ENCODE data around the gene AMHR2. TPM values are rescaled to one million over a fixed set of nuclear protein-coding genes. Genes with fewer than 3 reads are reported as not detected.

Gene AMHR2
- total RNA-seq, 3 donors from 2014 or later, result 0.15 TPM; not detected in 2

DNA sequence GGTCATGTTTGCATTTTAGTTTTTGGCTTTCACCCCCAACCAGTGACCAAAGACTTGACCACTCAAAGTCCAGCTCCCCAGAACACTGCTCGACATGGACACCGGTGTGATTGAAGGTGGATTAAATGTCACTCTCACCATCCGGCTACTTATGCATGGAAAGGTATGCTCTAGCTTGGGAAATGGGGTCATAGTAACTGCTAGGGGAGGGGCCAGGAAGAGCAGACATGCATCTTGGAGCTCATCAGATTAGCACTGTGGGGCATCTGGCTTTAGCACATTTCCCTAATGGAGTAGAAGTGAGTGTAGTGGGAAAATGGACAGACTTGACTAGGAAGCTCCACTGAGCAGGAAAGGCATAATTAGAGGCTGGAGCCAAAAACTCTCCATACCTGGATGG is 31.1 kb downstream of the AMHR2 start:
- intact Hi-C loops (cut with DNase I; ENCODE audit: low total_unique reads), result no loop called here
- DNase-seq (ENCODE audit: low spot score in 2 of 2), result no peak
- H3K4me3 ChIP-seq, result peak overlapping the region in 1 of 3 donors; percentile 93
- H3K36me3 ChIP-seq, result no peaks in the 10 kb centered on the region
- H3K27ac ChIP-seq, result no peak overlapping the region
- H3K27me3 ChIP-seq, result no peaks in the 10 kb centered on the region
- H3K9me3 ChIP-seq, result no peaks in the 10 kb centered on the region
- peaks cover 0 to 12% of the 10 kb centered on the region in 2 donors for H3K4me1 ChIP-seq
- TF ChIP-seq POLR2A (IDR thresholded peaks at IDR 0.05), result no peak
- TF ChIP-seq, protein P1, sequence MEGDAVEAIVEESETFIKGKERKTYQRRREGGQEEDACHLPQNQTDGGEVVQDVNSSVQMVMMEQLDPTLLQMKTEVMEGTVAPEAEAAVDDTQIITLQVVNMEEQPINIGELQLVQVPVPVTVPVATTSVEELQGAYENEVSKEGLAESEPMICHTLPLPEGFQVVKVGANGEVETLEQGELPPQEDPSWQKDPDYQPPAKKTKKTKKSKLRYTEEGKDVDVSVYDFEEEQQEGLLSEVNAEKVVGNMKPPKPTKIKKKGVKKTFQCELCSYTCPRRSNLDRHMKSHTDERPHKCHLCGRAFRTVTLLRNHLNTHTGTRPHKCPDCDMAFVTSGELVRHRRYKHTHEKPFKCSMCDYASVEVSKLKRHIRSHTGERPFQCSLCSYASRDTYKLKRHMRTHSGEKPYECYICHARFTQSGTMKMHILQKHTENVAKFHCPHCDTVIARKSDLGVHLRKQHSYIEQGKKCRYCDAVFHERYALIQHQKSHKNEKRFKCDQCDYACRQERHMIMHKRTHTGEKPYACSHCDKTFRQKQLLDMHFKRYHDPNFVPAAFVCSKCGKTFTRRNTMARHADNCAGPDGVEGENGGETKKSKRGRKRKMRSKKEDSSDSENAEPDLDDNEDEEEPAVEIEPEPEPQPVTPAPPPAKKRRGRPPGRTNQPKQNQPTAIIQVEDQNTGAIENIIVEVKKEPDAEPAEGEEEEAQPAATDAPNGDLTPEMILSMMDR (IDR thresholded peaks at IDR 0.05), result no peak
- TF ChIP-seq POLR2AphosphoS5 (IDR thresholded peaks at IDR 0.05), result no peak

DNA sequence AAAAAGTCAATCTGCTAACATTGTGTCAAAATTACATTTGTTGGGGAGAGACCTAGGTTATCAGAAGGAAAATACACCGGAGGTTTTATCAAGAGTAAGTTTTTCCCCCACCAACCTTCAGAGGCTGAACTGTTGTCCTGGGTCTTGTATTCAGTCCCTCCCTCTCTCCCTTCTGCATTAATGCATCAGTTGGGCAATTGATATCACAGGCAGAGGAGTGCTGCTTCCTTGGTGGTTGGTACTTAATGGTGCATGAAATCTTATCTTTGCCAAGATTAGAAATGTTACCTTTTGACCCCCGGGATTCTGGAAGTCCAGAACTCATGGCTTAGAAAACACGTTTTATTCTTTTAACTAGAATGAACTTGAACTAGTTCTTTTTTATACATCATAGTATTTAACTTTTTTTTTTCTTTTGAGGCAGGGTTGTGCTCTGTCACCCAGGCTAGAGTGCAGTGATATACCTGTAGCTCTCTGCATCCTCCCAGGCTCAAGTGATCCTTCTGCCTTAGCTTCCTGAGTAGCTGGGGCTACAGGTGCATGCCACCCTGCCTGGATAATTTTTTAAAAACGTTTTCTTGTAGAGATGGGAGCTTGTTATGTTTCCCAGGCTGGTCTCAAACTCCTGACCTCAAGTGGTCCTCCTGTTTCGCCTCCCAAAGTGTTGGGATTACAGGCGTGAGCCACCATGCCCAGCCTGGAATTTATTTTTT is 33.2 kb downstream of the AMHR2 start:
- Histone ChIP-seq H3K27ac (no peak overlapping the region), H3K4me1 (peaks cover 0 to 12% of the 10 kb centered on the region in 2 donors), H3K4me3 (no peak overlapping the region), H3K9me3 (no peaks in the 10 kb centered on the region), H3K36me3 (peaks cover 14% of the 10 kb centered on the region), H3K27me3 (no peaks in the 10 kb centered on the region)
- TF ChIP-seq, protein P1 (IDR thresholded peaks at IDR 0.05), result no peak
- DNase-seq (ENCODE audit: low spot score in 2 of 2), result no peak
- intact Hi-C loops (cut with DNase I; ENCODE audit: low total_unique reads), result no loop called here

DNA sequence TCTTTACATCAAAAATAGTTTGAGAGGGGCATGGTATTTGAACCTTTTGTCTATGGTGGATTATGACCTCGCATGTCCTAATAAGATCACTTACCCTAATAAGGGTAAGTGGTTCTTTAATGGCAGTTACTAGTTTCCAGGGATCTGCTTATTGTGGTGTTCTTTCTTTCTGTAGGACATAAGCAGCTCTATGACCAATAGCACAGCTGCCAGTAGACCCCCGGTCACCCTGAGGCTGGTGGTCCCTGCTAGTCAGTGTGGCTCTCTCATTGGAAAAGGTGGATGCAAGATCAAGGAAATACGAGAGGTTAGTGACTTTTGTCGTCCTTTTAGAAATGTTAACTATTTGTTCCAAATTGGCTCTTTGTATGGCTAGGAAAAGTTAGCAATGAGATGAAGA is 35.4 kb downstream of the AMHR2 start:
- Histone ChIP-seq H3K9me3 (no peaks in the 10 kb centered on the region), H3K27ac (no peak overlapping the region), H3K36me3 (peaks cover 23% of the 10 kb centered on the region), H3K27me3 (no peaks in the 10 kb centered on the region), H3K4me3 (no peak overlapping the region), H3K4me1 (peaks cover 0 to 1% of the 10 kb centered on the region in 2 donors)
- DNase-seq (ENCODE audit: low spot score in 2 of 2), result no peak
- TF ChIP-seq, protein P1 (IDR thresholded peaks at IDR 0.05), result no peak
- TF ChIP-seq POLR2A (IDR thresholded peaks at IDR 0.05), result no peak
- no peak for TF ChIP-seq POLR2AphosphoS5 (IDR thresholded peaks at IDR 0.05)
- intact Hi-C loops (cut with DNase I; ENCODE audit: low total_unique reads), result no loop called here

DNA sequence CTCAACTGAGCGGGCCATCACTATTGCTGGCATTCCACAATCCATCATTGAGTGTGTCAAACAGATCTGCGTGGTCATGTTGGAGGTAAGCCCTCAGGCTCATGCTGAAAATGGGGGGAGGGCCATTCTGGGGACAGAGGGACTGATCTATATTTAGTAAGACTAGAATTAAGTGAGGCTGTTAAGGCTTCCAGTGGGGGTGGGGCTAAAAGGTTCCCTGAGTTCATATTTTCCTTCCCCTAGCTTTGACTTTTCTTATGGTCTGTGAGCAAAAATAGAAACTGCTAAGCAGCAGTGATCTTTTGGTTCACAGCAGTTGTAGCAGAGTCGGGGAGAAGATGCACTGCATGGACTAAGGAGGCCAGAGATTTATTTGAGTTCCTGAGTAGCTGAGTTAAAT is 37.4 kb downstream of the AMHR2 start:
- intact Hi-C loops (cut with DNase I; ENCODE audit: low total_unique reads), result no loop called here
- Histone ChIP-seq H3K9me3 (no peaks in the 10 kb centered on the region), H3K27ac (peak overlapping the region; percentile 8), H3K36me3 (peaks cover 23% of the 10 kb centered on the region), H3K4me3 (no peak overlapping the region), H3K4me1 (no peaks in the 10 kb centered on the region), H3K27me3 (no peaks in the 10 kb centered on the region)
- DNase-seq (ENCODE audit: low spot score in 2 of 2), result no peak
- TF ChIP-seq, protein P1 (IDR thresholded peaks at IDR 0.05), result no peak
- no peak for TF ChIP-seq POLR2AphosphoS5 (IDR thresholded peaks at IDR 0.05)
- no peak for TF ChIP-seq POLR2A (IDR thresholded peaks at IDR 0.05)

DNA sequence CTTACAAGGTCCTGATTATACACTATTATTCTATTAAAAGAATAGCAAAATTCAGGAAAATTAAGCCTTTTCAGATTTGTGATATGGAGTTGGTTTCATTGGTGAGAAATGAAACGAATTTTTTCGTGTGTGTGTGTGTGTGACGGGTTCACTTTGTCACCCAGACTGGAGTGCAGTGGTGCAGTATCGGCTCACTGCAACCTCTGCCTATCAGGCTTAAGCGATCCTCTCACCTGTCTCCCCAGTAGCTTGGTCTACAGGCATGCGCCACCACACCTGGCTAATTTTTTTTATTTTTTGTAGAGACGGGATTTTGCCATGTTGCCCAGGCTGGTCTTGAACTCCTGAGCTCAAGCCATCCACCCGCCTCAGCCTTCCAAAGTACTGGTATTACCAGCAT is 37.9 kb downstream of the AMHR2 start:
- DNase-seq (ENCODE audit: low spot score in 2 of 2), result no peak
- Histone ChIP-seq H3K4me3 (no peak overlapping the region), H3K4me1 (no peaks in the 10 kb centered on the region), H3K36me3 (peaks cover 23% of the 10 kb centered on the region), H3K9me3 (no peaks in the 10 kb centered on the region), H3K27me3 (no peaks in the 10 kb centered on the region), H3K27ac (no peak overlapping the region)
- TF ChIP-seq POLR2AphosphoS5 (IDR thresholded peaks at IDR 0.05) (no peak), POLR2A (IDR thresholded peaks at IDR 0.05) (no peak)
- TF ChIP-seq, protein P1 (IDR thresholded peaks at IDR 0.05), result no peak
- intact Hi-C loops (cut with DNase I; ENCODE audit: low total_unique reads), result no loop called here
